ENCODE measurements around the gene DISP3.

DNA sequence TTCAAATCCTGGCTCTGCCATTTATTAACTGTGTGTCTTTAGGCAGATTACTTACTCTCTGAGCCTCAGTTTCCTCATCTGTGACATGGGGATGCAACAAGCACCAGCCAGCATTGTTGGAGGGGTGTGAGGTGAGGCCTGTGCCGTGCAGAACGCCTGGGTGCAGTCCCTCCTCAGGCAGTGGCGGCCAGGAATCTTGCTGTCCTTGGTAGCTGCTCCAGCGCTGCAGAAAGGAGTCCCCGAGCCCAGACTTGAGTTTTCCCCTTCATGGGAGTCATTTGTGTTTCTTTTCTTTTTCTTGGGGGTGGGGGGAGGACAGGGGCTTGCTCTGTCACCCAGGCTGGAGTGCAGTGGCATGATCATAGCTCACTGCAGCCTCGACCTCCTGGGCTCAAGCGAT lies 46.6 kb downstream of the DISP3 start:
- TF ChIP-seq, protein P1, sequence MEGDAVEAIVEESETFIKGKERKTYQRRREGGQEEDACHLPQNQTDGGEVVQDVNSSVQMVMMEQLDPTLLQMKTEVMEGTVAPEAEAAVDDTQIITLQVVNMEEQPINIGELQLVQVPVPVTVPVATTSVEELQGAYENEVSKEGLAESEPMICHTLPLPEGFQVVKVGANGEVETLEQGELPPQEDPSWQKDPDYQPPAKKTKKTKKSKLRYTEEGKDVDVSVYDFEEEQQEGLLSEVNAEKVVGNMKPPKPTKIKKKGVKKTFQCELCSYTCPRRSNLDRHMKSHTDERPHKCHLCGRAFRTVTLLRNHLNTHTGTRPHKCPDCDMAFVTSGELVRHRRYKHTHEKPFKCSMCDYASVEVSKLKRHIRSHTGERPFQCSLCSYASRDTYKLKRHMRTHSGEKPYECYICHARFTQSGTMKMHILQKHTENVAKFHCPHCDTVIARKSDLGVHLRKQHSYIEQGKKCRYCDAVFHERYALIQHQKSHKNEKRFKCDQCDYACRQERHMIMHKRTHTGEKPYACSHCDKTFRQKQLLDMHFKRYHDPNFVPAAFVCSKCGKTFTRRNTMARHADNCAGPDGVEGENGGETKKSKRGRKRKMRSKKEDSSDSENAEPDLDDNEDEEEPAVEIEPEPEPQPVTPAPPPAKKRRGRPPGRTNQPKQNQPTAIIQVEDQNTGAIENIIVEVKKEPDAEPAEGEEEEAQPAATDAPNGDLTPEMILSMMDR (IDR thresholded peaks at IDR 0.05; ENCODE audit: low read length) = no peak
- TF ChIP-seq EZH2 (IDR thresholded peaks at IDR 0.05; ENCODE audit: borderline replicate concordance, low read length) = no peak

All from OCI-LY1 (cell line).